ENCODE data around the gene CPA1.
"Not testable (repeated sequence)": the region's sequence is repeated elsewhere in the genome, so short reads cannot be mapped to it uniquely, and the experiment has no call there.

Gene CPA1

GRCh38 chr7:130374507-130374906 lies 5.8 kb upstream of the CPA1 start:
- no peak for DNase-seq

GRCh38 chr7:130376461-130376860 lies 3.8 kb upstream of the CPA1 start:
- not testable (repeated sequence) for DNase-seq

- DNase-seq, result no peak
Measured at GRCh38 chr7:130377178-130377577, 3.1 kb upstream of the CPA1 start.

GRCh38 chr7:130379019-130379418 lies 1.3 kb upstream of the CPA1 start:
- no peak for DNase-seq

- DNase-seq, result no peak
Measured at GRCh38 chr7:130379532-130379920, 768 bp upstream of the CPA1 start.

- DNase-seq, result no peak
Measured at GRCh38 chr7:130380861-130381455, 664 bp downstream of the CPA1 start.

GRCh38 chr7:130381468-130382312 lies 1.4 kb downstream of the CPA1 start:
- DNase-seq, result no peak

GRCh38 chr7:130383187-130383980 lies 3.1 kb downstream of the CPA1 start:
- no peak for DNase-seq

- no peak for DNase-seq
Measured at GRCh38 chr7:130384371-130384801, 4.1 kb downstream of the CPA1 start.

- DNase-seq, result no peak
Measured at GRCh38 chr7:130384841-130385599, 4.7 kb downstream of the CPA1 start.

- no peak for DNase-seq
Measured at GRCh38 chr7:130385600-130386066, 5.3 kb downstream of the CPA1 start.

- no peak for DNase-seq
Measured at GRCh38 chr7:130386876-130387275, 6.6 kb downstream of the CPA1 start.

- no peak for DNase-seq
Measured at GRCh38 chr7:130387306-130387627, 7.0 kb downstream of the CPA1 start.

GRCh38 chr7:130387628-130388403 lies 7.5 kb downstream of the CPA1 start:
- no peak for DNase-seq

- no peak for DNase-seq
Measured at GRCh38 chr7:130388671-130389070, 8.4 kb downstream of the CPA1 start.

GRCh38 chr7:130390486-130390885 lies 10.2 kb downstream of the CPA1 start:
- no peak for DNase-seq

- DNase-seq, result no peak
Measured at GRCh38 chr7:130393101-130393561, 12.8 kb downstream of the CPA1 start.

- no peak for DNase-seq
Measured at GRCh38 chr7:130393841-130394411, 13.6 kb downstream of the CPA1 start.

GRCh38 chr7:130394421-130395195 lies 14.3 kb downstream of the CPA1 start:
- DNase-seq, result no peak

GRCh38 chr7:130395421-130395820 lies 15.1 kb downstream of the CPA1 start:
- no peak for DNase-seq

GRCh38 chr7:130396109-130396508 lies 15.8 kb downstream of the CPA1 start:
- DNase-seq, result no peak

Data from activated naive CD4-positive, alpha-beta T cell (primary cell).